GM12892 (cell line): Measurements from ENCODE around the gene UBL7.

Experiments
- POLR2A ChIP-seq: IDR thresholded peaks from 2 replicates; pipeline ENCODE4 v1.6.1; 2011; ENCODE audit warnings: low read depth, low read length, control low read depth
- POLR2AphosphoS5 ChIP-seq: IDR thresholded peaks from 2 replicates; pipeline ENCODE4 v1.6.1; 2011; ENCODE audit warnings: low read depth, low read length, control low read depth

GRCh38 chr15:74445816-74446763 is 14.9 kb downstream of the UBL7 start:
- no peak for TF ChIP-seq POLR2AphosphoS5
- TF ChIP-seq POLR2A, result no peak
